Type B pancreatic cell (in vitro differentiated cells): ENCODE results near the gene BTBD9. TPM values are rescaled to one million over a fixed set of nuclear protein-coding genes. Genes with fewer than 3 reads are reported as not detected.

Experiments
- DNase-seq: peaks from one replicate; pipeline ENCODE4 v3.0.0; 2021; ENCODE audit warnings: mixed read lengths; ENCODE audit not compliant: unreplicated experiment; ENCODE audit errors: extremely low spot score
- H3K27ac Mint-ChIP-seq: 2 replicates; pipeline ENCODE4 v1.8.0; 2021; ENCODE audit warnings: mild to moderate bottlenecking, mixed read lengths
- H3K27me3 Mint-ChIP-seq: 2 replicates; pipeline ENCODE4 v1.8.0; 2021; ENCODE audit warnings: mixed read lengths
- H3K36me3 Mint-ChIP-seq: 2 replicates; pipeline ENCODE4 v1.8.0; 2021; ENCODE audit warnings: mixed read lengths
- H3K4me1 Mint-ChIP-seq: one replicate; pipeline ENCODE4 v1.8.0; 2021; ENCODE audit warnings: mixed read lengths; ENCODE audit not compliant: unreplicated experiment
- H3K4me3 Mint-ChIP-seq: 2 replicates; pipeline ENCODE4 v1.8.0; 2021; ENCODE audit warnings: mild to moderate bottlenecking, mixed read lengths
- H3K9me3 Mint-ChIP-seq: 2 replicates; pipeline ENCODE4 v1.8.0; 2021; ENCODE audit warnings: mixed read lengths
- total RNA-seq: library from RNA; stranded (reverse); gene quantifications from 2 replicates; pipeline ENCODE4 v1.2.1, GENCODE V29; 2021; ENCODE audit warnings: low replicate concordance
- TF ChIP-seq, protein P1 (sequence below): fragments of 200-600 bp; sonication (generic); conservative IDR thresholded peaks from 2 replicates; pipeline ENCODE4 v1.5.0; 2021; ENCODE audit warnings: antibody characterized with exemption, mild to moderate bottlenecking

The BTBD9 gene
- total RNA-seq, 1 donor from 2014 or later, result 14.9 TPM

DNA sequence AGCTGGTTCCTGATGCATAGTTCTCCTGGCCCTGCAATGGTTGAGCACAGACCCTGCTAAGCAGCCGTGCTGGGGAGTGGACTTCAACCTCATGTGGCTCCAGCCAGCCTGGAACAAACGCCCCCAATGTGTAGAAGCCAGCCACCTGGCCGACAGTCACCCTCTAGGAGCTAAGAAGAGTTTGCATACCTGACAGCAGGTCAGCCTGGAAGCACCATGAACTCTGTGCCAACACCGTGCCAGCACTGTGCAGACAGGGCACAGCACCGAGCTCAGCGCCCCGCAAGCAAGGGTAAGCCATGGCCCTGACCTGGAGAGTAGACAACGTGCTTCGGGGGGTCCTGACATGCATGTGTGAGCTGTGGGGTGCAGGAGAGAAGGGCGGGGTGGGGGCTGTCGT, 463.9 kb downstream of the BTBD9 start:
- TF ChIP-seq, protein P1, sequence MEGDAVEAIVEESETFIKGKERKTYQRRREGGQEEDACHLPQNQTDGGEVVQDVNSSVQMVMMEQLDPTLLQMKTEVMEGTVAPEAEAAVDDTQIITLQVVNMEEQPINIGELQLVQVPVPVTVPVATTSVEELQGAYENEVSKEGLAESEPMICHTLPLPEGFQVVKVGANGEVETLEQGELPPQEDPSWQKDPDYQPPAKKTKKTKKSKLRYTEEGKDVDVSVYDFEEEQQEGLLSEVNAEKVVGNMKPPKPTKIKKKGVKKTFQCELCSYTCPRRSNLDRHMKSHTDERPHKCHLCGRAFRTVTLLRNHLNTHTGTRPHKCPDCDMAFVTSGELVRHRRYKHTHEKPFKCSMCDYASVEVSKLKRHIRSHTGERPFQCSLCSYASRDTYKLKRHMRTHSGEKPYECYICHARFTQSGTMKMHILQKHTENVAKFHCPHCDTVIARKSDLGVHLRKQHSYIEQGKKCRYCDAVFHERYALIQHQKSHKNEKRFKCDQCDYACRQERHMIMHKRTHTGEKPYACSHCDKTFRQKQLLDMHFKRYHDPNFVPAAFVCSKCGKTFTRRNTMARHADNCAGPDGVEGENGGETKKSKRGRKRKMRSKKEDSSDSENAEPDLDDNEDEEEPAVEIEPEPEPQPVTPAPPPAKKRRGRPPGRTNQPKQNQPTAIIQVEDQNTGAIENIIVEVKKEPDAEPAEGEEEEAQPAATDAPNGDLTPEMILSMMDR, result no peak
- H3K9me3 Mint-ChIP-seq, result no peaks in the 10 kb centered on the region
- H3K27me3 Mint-ChIP-seq, result no peaks in the 10 kb centered on the region
- H3K4me3 Mint-ChIP-seq, result no peak overlapping the region
- H3K4me1 Mint-ChIP-seq, result peaks cover 42% of the 10 kb centered on the region
- DNase-seq, result no peak
- H3K27ac Mint-ChIP-seq, result no peak overlapping the region
- peaks cover 7% of the 10 kb centered on the region for H3K36me3 Mint-ChIP-seq

DNA sequence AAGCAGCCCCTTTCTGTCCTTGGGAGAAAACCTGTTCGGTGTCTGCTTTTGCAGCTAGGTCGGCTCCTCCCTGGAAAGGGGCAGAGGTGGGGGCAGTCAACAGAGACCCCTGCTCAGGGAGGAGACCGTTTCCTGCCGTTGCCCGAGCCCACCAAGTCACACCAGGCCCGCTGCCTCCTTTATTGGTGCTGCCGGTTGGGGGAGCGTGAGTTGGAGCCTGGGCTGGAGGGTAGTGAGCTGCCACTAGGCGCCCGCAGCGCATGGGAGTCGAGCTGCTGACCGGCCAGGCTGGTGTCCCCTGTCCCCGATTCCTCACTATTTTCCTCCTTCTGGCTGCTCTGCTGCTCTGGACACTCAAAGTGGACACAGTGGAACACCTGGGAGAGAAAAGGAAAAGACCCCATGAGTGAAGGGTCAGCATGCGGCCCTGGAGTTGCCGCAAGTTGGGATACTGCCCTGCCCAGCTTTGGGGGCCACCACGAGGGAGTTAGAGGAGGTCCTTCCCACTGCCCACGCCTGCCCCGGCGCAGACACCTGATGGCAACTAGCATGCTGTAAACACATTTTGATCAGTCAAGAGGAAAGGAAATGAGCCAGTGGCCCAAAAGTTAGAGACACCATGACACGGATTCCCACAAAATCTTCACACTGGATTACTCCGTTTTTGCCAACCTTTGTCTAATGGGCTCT, 464.8 kb downstream of the BTBD9 start:
- no peak overlapping the region for H3K27ac Mint-ChIP-seq
- H3K36me3 Mint-ChIP-seq, result peaks cover 7% of the 10 kb centered on the region
- H3K27me3 Mint-ChIP-seq, result no peaks in the 10 kb centered on the region
- TF ChIP-seq, protein P1, result no peak
- H3K4me1 Mint-ChIP-seq, result peaks cover 46% of the 10 kb centered on the region
- no peak for DNase-seq
- H3K4me3 Mint-ChIP-seq, result no peak overlapping the region
- no peaks in the 10 kb centered on the region for H3K9me3 Mint-ChIP-seq

DNA sequence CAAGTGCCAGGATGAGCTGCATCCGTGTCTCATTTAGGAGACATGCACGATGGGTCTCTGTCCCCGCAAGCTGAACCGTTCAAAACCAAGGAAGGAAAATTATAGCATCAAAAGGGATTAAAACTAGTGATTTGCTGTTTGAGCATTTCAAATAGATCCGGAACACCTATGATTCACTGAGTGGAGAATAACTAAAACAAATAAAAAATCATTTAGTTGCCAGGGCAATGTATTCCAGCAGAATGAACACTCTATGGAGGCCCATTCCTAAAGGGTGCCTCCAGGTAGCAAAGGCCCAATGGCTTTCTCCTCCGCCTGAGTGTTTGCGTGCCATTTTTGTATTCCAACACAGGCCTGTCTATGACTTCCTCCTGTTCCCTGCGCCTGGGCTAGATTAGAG, 465.4 kb downstream of the BTBD9 start:
- no peaks in the 10 kb centered on the region for H3K27me3 Mint-ChIP-seq
- H3K36me3 Mint-ChIP-seq, result peaks cover 7% of the 10 kb centered on the region
- peaks cover 50% of the 10 kb centered on the region for H3K4me1 Mint-ChIP-seq
- DNase-seq, result no peak
- no peak overlapping the region for H3K4me3 Mint-ChIP-seq
- no peak overlapping the region for H3K27ac Mint-ChIP-seq
- TF ChIP-seq, protein P1, result no peak
- no peaks in the 10 kb centered on the region for H3K9me3 Mint-ChIP-seq

DNA sequence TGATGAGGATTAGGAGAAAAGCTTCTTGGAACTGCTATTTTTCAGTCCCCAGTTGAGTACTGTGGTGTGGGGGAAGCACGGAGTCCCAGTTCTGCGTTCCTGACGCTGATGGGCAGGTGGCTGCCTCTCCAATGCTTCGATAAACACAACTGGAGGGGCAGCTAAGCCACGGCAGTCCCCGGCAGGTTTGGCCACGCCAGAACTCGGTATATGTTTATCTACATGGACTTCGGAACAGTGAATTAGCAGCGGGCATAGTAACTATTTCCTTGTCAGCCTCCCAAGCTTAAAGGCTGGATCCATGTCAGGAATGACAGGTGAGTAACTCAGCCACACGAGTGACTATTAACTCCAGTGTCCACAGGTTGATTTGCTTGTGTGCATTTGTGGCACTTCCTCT, 465.8 kb downstream of the BTBD9 start:
- H3K4me1 Mint-ChIP-seq, result peaks cover 50% of the 10 kb centered on the region
- no peak overlapping the region for H3K27ac Mint-ChIP-seq
- no peak overlapping the region for H3K4me3 Mint-ChIP-seq
- no peaks in the 10 kb centered on the region for H3K9me3 Mint-ChIP-seq
- H3K27me3 Mint-ChIP-seq, result no peaks in the 10 kb centered on the region
- H3K36me3 Mint-ChIP-seq, result peaks cover 7% of the 10 kb centered on the region
- TF ChIP-seq, protein P1, result no peak
- DNase-seq, result no peak

DNA sequence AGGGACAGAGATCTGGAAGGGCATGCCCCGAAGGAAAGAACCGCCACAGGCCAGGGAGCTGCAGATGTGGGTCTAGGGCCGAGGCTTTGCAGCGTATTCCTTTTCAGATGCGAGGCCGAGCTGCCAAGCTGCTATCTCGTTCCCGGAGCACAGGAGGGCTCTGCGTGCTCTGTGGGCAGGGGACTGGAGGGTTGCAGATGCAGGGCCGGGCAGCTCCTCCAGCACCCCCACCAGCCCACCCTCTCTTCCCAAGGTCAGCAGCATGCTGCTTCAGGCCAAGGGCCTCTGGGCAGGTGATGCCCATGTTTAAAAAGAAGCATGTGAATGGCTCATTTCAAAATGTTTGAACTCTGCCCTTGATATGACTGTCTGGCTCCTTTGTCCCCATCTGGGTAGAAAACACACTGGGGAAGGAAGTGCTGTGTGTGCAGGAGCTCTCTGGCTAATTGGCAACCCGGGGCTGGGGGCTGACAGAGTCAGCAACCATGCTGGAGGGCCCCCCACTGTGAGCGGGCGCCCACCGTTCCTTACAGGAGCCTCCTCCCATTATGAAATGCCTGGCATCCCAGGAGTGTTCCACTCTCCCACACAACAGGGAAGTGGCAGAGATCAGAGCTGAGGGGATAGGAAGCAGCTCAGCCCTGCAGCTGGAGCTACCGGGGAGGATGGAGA, 466.9 kb downstream of the BTBD9 start:
- Mint-ChIP-seq H3K36me3 (peaks cover 7% of the 10 kb centered on the region), H3K4me3 (no peak overlapping the region), H3K27me3 (no peaks in the 10 kb centered on the region), H3K4me1 (peaks cover 44% of the 10 kb centered on the region), H3K9me3 (no peaks in the 10 kb centered on the region), H3K27ac (peak overlapping the region; percentile 23)
- TF ChIP-seq, protein P1, result no peak
- no peak for DNase-seq
